ENCODE measurements around the gene MARCHF5. TPM values are rescaled to one million over a fixed set of nuclear protein-coding genes. Genes with fewer than 3 reads are reported as not detected.

The MARCHF5 gene
- total RNA-seq, 1 experiment from 2014 or later = 32.2 TPM

DNA sequence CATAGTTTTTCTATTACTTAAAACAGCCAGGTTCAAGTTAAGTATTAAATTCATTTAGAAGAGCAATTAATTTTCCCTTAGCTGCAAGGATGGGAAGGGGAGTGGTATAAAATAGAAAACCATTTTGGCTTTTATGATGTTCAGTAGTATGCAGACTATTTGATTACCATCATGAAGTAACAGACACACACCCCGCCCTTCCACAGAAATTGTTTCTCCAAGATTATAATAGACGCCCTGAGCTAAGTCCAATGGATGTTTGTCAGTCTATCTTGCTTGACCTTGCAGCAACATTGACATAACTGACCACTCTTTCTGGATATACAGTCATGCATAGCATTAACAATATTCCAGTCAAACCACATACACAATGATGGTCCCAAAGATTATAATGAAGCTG, 42.4 kb upstream of the MARCHF5 start:
- no peaks in the 10 kb centered on the region for H3K36me3 Mint-ChIP-seq
- ChIA-PET CTCF (no interaction called here), POLR2A (no interaction called here)
- H3K9me3 Mint-ChIP-seq = no peaks in the 10 kb centered on the region
- no peak for ATAC-seq
- H3K27me3 Mint-ChIP-seq (ENCODE audit: low read depth) = no peaks in the 10 kb centered on the region
- no peak overlapping the region for H3K27ac Mint-ChIP-seq
- peaks cover 9% of the 10 kb centered on the region for H3K4me1 Mint-ChIP-seq
- no peak overlapping the region for H3K4me3 Mint-ChIP-seq
- no peak for TF ChIP-seq ESRRA (CRISPR knock-in tag; IDR thresholded peaks at IDR 0.05; ENCODE audit: borderline replicate concordance)
- no peak for TF ChIP-seq OVOL2 (CRISPR knock-in tag; IDR thresholded peaks at IDR 0.05; ENCODE audit: borderline replicate concordance)
- DNase-seq (ENCODE audit: low spot score) = no peak

DNA sequence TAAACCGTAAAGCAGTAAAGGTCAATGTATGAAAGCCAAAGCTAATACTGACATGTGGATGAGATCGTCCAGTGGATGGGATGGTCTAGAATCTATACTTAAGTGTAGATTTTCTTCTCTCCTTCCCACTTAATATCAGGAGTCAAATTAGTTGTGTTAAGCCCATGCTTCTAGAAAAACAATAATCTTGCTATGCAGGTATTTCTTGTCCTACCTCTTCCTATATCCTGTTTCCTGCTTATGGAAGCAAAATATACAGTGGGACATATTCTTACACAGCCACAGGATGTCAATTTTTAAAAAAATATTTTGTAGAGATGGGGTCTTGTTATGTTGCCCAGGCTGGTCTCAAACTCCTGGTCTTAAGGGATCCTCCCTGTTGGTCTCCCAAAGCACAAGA, 27.6 kb upstream of the MARCHF5 start:
- no peak for DNase-seq (ENCODE audit: low spot score)
- no peak for ATAC-seq
- Mint-ChIP-seq H3K4me1 (no peaks in the 10 kb centered on the region), H3K27ac (no peak overlapping the region), H3K36me3 (no peaks in the 10 kb centered on the region), H3K9me3 (no peaks in the 10 kb centered on the region), H3K27me3 (ENCODE audit: low read depth) (no peaks in the 10 kb centered on the region), H3K4me3 (no peak overlapping the region)
- ChIA-PET CTCF (no interaction called here), POLR2A (interaction anchor here (0.6 kb wide), 1 partner anchor 11 kb away, joined by 3 read pairs; no protein-coding TSS in a partner anchor)
- TF ChIP-seq, protein P1, sequence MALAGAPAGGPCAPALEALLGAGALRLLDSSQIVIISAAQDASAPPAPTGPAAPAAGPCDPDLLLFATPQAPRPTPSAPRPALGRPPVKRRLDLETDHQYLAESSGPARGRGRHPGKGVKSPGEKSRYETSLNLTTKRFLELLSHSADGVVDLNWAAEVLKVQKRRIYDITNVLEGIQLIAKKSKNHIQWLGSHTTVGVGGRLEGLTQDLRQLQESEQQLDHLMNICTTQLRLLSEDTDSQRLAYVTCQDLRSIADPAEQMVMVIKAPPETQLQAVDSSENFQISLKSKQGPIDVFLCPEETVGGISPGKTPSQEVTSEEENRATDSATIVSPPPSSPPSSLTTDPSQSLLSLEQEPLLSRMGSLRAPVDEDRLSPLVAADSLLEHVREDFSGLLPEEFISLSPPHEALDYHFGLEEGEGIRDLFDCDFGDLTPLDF (CRISPR knock-in tag; IDR thresholded peaks at IDR 0.05) = no peak
- no peak for TF ChIP-seq ZNF423 (CRISPR knock-in tag; IDR thresholded peaks at IDR 0.05)
- TF ChIP-seq CBFB (CRISPR knock-in tag; IDR thresholded peaks at IDR 0.05; ENCODE audit: low read depth) = no peak
- TF ChIP-seq ZNF219 (CRISPR knock-in tag; IDR thresholded peaks at IDR 0.05; ENCODE audit: borderline replicate concordance) = no peak
- no peak for TF ChIP-seq ETV6 (CRISPR knock-in tag; IDR thresholded peaks at IDR 0.05)
- TF ChIP-seq RELA (CRISPR knock-in tag; IDR thresholded peaks at IDR 0.05; ENCODE audit: borderline replicate concordance) = no peak
- TF ChIP-seq CREM (CRISPR knock-in tag; IDR thresholded peaks at IDR 0.05) = no peak
- TF ChIP-seq, protein P2, sequence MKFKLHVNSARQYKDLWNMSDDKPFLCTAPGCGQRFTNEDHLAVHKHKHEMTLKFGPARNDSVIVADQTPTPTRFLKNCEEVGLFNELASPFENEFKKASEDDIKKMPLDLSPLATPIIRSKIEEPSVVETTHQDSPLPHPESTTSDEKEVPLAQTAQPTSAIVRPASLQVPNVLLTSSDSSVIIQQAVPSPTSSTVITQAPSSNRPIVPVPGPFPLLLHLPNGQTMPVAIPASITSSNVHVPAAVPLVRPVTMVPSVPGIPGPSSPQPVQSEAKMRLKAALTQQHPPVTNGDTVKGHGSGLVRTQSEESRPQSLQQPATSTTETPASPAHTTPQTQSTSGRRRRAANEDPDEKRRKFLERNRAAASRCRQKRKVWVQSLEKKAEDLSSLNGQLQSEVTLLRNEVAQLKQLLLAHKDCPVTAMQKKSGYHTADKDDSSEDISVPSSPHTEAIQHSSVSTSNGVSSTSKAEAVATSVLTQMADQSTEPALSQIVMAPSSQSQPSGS (CRISPR knock-in tag; IDR thresholded peaks at IDR 0.05; ENCODE audit: borderline replicate concordance, low read depth) = no peak
- no peak for TF ChIP-seq PRRX2 (CRISPR knock-in tag; IDR thresholded peaks at IDR 0.05)
- TF ChIP-seq, protein P3, sequence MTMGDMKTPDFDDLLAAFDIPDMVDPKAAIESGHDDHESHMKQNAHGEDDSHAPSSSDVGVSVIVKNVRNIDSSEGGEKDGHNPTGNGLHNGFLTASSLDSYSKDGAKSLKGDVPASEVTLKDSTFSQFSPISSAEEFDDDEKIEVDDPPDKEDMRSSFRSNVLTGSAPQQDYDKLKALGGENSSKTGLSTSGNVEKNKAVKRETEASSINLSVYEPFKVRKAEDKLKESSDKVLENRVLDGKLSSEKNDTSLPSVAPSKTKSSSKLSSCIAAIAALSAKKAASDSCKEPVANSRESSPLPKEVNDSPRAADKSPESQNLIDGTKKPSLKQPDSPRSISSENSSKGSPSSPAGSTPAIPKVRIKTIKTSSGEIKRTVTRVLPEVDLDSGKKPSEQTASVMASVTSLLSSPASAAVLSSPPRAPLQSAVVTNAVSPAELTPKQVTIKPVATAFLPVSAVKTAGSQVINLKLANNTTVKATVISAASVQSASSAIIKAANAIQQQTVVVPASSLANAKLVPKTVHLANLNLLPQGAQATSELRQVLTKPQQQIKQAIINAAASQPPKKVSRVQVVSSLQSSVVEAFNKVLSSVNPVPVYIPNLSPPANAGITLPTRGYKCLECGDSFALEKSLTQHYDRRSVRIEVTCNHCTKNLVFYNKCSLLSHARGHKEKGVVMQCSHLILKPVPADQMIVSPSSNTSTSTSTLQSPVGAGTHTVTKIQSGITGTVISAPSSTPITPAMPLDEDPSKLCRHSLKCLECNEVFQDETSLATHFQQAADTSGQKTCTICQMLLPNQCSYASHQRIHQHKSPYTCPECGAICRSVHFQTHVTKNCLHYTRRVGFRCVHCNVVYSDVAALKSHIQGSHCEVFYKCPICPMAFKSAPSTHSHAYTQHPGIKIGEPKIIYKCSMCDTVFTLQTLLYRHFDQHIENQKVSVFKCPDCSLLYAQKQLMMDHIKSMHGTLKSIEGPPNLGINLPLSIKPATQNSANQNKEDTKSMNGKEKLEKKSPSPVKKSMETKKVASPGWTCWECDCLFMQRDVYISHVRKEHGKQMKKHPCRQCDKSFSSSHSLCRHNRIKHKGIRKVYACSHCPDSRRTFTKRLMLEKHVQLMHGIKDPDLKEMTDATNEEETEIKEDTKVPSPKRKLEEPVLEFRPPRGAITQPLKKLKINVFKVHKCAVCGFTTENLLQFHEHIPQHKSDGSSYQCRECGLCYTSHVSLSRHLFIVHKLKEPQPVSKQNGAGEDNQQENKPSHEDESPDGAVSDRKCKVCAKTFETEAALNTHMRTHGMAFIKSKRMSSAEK (CRISPR knock-in tag; IDR thresholded peaks at IDR 0.05; ENCODE audit: borderline replicate concordance) = no peak

DNA sequence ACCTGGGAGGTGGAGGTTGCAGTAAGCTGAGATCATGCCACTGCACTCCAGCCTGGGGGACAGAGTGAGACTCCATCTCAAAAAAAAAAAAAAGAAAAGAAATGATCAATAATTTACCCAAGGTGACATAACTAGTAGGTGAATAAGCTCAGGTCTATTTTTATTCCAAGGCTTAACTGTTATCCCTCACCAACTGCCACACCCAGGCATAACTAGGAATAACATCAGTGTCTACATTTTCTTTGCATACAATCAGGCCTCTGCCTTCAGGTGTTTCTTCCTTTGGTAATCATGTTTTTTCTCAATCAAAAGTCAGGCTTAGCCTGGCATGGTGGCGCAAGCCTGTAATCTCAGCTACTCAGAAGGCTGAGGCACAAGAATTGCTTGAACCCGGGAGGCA, 26.7 kb upstream of the MARCHF5 start:
- POLR2A ChIA-PET = no interaction called here

More for the DNA sequence above, 26.7 kb upstream of the MARCHF5 start:
- TF ChIP-seq KAT7 (CRISPR knock-in tag; IDR thresholded peaks at IDR 0.05; ENCODE audit: borderline replicate concordance) = no peak
- TF ChIP-seq, protein P4, sequence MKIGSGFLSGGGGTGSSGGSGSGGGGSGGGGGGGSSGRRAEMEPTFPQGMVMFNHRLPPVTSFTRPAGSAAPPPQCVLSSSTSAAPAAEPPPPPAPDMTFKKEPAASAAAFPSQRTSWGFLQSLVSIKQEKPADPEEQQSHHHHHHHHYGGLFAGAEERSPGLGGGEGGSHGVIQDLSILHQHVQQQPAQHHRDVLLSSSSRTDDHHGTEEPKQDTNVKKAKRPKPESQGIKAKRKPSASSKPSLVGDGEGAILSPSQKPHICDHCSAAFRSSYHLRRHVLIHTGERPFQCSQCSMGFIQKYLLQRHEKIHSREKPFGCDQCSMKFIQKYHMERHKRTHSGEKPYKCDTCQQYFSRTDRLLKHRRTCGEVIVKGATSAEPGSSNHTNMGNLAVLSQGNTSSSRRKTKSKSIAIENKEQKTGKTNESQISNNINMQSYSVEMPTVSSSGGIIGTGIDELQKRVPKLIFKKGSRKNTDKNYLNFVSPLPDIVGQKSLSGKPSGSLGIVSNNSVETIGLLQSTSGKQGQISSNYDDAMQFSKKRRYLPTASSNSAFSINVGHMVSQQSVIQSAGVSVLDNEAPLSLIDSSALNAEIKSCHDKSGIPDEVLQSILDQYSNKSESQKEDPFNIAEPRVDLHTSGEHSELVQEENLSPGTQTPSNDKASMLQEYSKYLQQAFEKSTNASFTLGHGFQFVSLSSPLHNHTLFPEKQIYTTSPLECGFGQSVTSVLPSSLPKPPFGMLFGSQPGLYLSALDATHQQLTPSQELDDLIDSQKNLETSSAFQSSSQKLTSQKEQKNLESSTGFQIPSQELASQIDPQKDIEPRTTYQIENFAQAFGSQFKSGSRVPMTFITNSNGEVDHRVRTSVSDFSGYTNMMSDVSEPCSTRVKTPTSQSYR (CRISPR knock-in tag; IDR thresholded peaks at IDR 0.05) = no peak
- DNase-seq (ENCODE audit: low spot score) (no peak), ATAC-seq (no peak)
- Mint-ChIP-seq H3K4me1 (no peaks in the 10 kb centered on the region), H3K27ac (no peak overlapping the region), H3K9me3 (no peaks in the 10 kb centered on the region), H3K4me3 (no peak overlapping the region), H3K36me3 (no peaks in the 10 kb centered on the region), H3K27me3 (ENCODE audit: low read depth) (no peaks in the 10 kb centered on the region)
- CTCF ChIA-PET = no interaction called here
